Superior temporal gyrus (tissue), 1 donor: ENCODE measurements around the gene ROCK2.

Source experiments
- DNase-seq: peaks from one replicate; pipeline ENCODE4 v3.0.0-alpha.2; 2016; ENCODE audit errors: extremely low spot score

The ROCK2 gene

GRCh38 chr2:11154016-11154922 lies 190.2 kb downstream of the ROCK2 start:
- DNase-seq: peak; percentile 16

GRCh38 chr2:11152591-11152990 lies 191.8 kb downstream of the ROCK2 start:
- no peak for DNase-seq

- no peak for DNase-seq
These were observed 197.2 kb downstream of the ROCK2 start for GRCh38 chr2:11147263-11147662.

- no peak for DNase-seq
These were observed 198.4 kb downstream of the ROCK2 start for GRCh38 chr2:11146076-11146475.

GRCh38 chr2:11145350-11145749 lies 199.1 kb downstream of the ROCK2 start:
- DNase-seq: no peak

- DNase-seq: no peak
These were observed 199.7 kb downstream of the ROCK2 start for GRCh38 chr2:11144738-11145079.

- no peak for DNase-seq
These were observed 200.2 kb downstream of the ROCK2 start for GRCh38 chr2:11144077-11144737.

GRCh38 chr2:11142987-11143386 lies 201.4 kb downstream of the ROCK2 start:
- DNase-seq: no peak

- DNase-seq: no peak
These were observed 202.1 kb downstream of the ROCK2 start for GRCh38 chr2:11142330-11142729.

- no peak for DNase-seq
These were observed 203.1 kb downstream of the ROCK2 start for GRCh38 chr2:11141319-11141718.

- no peak for DNase-seq
These were observed 203.9 kb downstream of the ROCK2 start for GRCh38 chr2:11140492-11140891.

- DNase-seq: no peak
These were observed 210.1 kb downstream of the ROCK2 start for GRCh38 chr2:11134349-11134748.

- DNase-seq: no peak
These were observed 210.5 kb downstream of the ROCK2 start for GRCh38 chr2:11133936-11134320.

GRCh38 chr2:11133238-11133935 lies 211.0 kb downstream of the ROCK2 start:
- DNase-seq: no peak

- peak; percentile 46 for DNase-seq
These were observed 212.3 kb downstream of the ROCK2 start for GRCh38 chr2:11132036-11132671.

- no peak for DNase-seq
These were observed 213.1 kb downstream of the ROCK2 start for GRCh38 chr2:11131166-11131920.
